Subcutaneous adipose tissue (tissue), 4 donors: ENCODE measurements around the gene FBXO47. TPM values are rescaled to one million over a fixed set of nuclear protein-coding genes. Genes with fewer than 3 reads are reported as not detected.

Experiments
- total RNA-seq, 4 donors: library from RNA; depleted of rRNA; stranded (reverse); fragments of >200 nt; gene quantifications; one replicate each; pipeline ENCODE4 v1.1.0, GENCODE V29; 2016
- TF ChIP-seq, protein P1 (sequence below): fragments of 450-650 bp; IDR thresholded peaks from one replicate; pipeline ENCODE4 v1.5.1; 2016; ENCODE audit warnings: low read depth, mild to moderate bottlenecking, control low read depth, antibody characterized with exemption, moderate library complexity

FBXO47 gene, protein sequence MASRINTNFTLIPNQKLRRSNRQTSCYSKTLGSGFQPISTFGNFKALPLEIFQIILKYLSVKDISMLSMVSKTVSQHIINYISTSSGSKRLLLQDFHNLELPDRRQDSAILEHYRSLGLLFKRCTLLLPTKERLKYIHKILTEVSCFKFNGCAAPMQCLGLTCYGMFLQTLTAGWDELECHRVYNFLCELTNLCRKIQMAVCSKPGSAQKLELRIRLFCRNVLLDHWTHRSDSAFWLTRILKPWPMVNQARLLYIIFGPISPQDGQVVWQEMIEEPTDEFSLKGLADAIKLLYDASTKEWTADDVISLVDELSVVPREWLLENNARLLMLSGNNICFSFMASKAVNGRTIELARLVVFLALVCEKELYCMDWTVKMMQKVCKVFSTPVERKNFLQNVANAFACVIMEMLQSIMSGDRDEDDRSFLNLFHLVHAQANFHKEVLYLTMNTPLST
- total RNA-seq = under 1 TPM in 1 of 4 donors, not detected in 3; 0.17 TPM

DNA sequence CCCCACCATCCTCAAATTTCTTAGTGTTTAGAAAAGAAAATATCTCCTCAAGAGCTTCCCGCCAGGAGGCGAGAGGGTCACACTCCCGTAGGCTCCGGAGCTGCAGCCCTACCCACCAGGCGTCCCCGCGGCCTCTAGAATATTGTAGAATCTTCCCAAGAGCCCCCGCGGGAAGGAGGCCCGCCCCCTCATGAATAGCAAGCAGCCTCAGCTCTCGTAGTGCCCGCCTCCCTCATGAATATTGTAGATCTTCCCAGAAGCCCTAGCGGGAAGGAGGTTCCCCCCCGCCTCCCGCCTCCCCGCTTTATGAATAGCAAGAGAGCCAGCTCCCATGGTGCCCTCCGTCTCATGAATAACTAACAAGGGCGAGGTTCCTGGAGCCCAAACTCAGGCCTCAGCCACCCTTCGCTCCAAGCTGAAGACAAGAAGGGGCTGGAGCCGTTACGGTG is at the start of gene FBXO47:
Gene FBXO47 (minus strand): TSS at position 114 of the 449 bp plus-strand sequence. CDS start 4,378 bp downstream, outside the sequence.
- TF ChIP-seq, protein P1, sequence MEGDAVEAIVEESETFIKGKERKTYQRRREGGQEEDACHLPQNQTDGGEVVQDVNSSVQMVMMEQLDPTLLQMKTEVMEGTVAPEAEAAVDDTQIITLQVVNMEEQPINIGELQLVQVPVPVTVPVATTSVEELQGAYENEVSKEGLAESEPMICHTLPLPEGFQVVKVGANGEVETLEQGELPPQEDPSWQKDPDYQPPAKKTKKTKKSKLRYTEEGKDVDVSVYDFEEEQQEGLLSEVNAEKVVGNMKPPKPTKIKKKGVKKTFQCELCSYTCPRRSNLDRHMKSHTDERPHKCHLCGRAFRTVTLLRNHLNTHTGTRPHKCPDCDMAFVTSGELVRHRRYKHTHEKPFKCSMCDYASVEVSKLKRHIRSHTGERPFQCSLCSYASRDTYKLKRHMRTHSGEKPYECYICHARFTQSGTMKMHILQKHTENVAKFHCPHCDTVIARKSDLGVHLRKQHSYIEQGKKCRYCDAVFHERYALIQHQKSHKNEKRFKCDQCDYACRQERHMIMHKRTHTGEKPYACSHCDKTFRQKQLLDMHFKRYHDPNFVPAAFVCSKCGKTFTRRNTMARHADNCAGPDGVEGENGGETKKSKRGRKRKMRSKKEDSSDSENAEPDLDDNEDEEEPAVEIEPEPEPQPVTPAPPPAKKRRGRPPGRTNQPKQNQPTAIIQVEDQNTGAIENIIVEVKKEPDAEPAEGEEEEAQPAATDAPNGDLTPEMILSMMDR = no peak

DNA sequence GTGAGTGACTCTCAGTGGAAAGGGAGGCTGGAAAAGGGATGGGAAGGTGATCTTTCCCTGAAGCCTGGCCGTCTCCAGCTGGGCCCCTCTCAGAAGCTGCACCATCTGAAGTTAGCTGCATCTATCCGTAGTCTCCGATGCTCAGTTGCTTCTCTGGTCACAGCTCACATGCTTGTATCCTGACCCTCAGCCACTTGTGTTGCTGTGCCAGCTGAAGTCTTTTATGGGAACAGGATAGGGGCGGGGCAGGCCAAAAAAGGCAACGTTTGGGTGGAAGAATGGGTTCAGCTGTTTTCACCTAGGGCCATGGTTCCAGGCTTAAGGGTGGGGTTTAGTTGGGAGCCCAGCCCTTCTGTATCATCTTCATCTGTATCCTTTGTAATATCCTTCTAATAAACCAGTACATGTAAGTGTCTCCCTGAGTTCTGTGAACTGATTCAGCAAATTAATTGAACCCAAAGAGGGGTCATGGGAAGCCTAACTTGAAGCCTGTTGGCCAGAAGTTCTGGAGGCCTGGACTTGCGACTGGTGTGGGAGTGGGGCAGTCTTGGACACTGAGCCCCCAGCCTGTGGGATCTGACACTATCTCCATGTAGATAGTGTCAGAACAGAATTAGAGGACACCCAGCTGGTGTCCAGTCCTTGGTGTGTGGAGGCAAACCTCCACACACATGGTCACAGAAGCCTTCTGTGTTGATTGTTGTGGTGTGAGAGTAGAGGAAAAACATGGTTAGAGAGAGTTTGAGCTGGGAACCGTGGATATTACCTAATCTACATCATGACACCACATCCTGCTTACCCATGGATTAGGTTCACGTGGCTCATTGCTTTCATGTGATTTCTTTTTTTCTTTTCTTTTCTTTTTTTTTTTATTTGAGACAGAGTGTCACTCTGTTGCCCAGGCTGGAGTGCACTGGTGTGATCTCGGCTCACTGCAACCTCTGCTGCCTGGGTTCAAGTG is 49.3 kb upstream of the FBXO47 start:
- TF ChIP-seq, protein P1 = no peak

DNA sequence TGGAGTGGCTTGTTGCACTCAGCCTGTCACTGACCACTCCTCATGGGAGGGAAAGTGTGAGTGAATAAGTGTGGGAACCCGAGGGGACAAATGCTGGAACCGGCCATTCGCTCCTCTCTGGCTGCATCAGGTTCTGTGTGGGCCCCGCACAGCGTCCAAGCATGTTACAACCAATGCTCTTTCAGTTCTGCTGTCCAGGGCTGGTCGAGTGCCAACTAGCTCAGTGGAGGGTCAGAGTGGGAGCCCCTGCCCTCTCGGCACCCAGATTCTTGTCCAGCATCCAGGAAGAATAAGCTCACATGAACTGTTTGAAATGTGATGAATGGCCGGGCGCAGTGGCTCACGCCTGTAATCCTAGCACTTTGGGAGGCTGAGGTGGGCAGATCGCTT is 48.3 kb upstream of the FBXO47 start:
- TF ChIP-seq, protein P1 = no peak

DNA sequence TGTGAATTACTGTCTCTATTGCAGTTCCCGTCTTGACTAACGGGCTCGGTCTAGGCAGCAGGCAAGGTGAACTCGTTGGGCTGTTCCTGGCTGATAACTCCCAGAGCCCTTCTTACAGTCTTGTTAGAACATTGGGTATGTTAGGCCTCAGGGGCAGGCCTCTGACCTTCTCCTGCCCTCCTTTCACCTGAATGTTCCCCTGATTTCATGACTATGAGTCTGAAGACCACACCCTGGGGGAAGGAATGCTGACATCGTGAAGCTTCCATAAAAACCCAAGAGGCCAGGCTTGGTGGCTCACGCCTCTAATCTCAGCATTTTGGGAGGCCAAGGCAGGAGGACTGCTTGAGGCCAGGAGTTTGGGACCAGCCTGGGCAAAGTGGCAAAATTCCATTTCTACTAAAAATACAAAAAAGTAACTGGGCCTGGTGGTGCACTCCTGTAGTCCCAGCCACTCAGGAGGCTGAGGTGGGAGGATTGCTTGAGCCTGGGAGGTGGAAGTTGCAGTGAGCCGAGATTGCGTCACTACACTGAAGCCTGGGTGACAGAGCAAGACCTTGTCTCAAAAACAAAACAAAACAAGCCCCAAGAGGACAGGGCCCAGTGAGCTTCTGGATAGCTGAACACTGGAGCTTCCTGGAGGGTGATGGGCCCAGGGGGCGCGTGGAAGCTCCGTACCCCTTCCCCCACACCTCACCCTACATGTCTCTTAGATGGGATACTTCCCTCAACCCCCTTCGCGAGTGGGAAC is 47.8 kb upstream of the FBXO47 start:
- TF ChIP-seq, protein P1 = no peak

DNA sequence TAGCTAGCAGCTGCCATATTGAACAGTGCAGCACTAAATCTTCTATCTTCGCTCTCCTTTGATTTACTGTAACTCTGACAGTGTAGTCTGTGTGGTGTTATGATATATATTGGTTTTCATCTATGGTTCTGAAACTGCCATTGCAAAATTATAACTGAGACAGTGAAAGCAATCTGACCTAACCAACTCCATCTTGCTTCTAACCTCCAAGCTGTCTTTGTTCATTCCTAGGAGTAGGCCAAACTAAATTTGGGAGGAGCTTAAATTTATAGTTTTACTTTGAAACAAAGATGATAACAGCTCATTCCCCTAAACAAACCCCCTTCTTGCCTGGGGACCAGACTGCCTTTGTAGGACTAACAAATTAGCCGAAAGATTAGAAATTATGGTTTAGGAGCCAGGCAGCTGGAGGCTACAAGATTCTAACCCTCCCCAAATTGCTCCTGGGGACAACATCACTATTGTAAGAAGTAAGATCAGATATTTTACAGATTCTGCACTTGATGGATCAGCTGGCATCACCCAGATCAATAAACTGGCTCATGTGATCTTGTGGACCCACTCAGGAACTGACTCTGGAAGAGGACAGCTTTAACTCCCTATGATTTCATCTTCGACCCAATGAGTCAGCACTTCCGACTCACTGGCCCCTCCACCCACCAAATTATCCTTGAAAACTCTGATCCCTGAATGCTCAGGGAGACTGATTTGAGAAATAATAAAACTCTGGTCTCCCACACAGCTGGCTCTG is 47.0 kb upstream of the FBXO47 start:
- TF ChIP-seq, protein P1 = no peak

DNA sequence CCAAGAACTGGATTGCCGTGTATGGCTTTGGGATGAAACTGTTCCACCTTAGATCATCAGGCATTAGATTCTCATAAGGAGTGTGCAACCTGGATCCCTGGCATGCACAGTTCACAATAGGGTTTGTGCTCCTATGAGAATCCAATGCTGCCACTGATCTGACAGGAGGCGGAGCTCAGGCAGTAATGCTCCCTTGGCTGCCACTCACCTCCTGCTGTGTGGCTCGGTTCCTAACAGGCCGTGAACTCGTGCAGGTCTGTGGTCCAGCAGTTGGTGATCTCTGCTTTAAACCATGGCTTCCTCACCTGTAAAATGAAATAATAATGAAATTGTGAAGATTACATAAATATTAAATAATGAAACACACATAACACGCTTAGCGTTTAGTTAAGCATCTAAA is 45.5 kb upstream of the FBXO47 start:
- TF ChIP-seq, protein P1 = no peak
